ENCODE results near the gene EIF3K.
"Not testable (repeated sequence)": the region's sequence is repeated elsewhere in the genome, so short reads cannot be mapped to it uniquely, and the experiment has no call there.

Gene EIF3K

DNA sequence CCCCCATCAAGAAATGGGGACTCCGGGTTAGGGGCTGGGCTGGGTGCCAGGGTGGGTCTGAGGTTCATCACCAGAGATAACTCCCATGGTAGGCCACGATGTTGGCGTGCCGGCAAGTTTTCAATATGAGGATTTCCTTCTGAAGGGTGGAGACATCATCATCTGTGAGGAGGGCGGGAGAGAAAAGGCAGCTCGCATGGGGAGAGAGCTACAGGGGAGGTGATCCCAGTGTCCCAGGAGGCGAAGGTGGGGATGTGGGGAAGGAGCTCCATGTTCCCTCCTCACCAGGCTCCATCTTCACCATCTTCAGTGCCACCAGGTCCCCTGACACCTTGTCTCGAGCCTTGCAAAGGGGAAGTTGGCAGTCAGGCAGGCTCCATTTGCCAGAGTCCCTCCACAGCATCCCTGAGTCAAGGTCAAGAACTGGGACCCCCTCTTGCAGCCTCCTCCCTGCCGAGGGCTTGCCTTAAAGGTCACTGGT, 1.7 kb upstream of the EIF3K start:
- in situ Hi-C loops (cut with HindIII; ENCODE audit: low sequenced_read_pairs), result no loop called here
- no peak for DNase-seq (ENCODE audit: low read depth, low spot score)
- no peak overlapping the region for H3K4me3 ChIP-seq (ENCODE audit: low read depth, low read length)
- TF ChIP-seq, protein P1, sequence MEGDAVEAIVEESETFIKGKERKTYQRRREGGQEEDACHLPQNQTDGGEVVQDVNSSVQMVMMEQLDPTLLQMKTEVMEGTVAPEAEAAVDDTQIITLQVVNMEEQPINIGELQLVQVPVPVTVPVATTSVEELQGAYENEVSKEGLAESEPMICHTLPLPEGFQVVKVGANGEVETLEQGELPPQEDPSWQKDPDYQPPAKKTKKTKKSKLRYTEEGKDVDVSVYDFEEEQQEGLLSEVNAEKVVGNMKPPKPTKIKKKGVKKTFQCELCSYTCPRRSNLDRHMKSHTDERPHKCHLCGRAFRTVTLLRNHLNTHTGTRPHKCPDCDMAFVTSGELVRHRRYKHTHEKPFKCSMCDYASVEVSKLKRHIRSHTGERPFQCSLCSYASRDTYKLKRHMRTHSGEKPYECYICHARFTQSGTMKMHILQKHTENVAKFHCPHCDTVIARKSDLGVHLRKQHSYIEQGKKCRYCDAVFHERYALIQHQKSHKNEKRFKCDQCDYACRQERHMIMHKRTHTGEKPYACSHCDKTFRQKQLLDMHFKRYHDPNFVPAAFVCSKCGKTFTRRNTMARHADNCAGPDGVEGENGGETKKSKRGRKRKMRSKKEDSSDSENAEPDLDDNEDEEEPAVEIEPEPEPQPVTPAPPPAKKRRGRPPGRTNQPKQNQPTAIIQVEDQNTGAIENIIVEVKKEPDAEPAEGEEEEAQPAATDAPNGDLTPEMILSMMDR (IDR thresholded peaks at IDR 0.05; ENCODE audit: low read depth, low read length), result no peak

DNA sequence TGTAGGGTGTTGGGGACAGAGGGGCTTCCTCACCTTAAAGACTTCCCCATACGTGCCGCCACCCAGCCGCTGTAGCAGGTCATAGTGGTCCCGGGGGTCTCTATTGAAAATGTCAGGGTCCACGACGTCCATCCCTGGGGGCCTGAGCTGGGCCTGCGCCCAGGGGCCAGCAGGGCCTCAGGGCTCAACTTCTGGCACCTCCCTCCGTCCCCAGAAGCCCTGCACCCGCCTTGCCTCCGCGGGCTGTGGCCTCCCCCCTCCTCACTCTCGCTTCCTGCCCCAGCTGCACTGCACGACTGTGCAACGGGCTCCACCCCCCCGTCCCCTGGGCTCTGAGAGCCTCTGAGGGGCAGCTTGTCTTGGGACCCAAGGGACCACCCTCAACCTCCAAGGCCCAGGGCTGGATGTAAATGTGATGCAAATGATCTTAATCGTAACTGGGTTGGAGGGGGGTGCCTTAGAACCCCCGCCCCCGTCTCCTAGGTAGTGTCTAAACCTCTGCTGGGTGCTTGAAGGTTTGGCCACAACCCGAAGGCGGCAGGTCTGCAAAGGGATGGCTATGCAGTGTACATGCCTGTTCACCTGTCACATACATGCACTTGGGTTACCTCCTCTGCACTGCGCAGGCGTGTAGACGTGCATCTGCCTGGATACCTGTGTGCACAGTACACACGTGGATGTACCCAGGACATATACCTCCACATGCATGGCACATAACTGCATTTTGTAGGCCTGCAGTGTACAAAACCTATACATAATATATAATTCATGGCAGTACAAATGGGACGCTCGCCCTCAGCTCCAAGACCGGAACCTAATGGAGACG, 1.0 kb upstream of the EIF3K start, which contains the start of gene MAP4K1:
TSS of gene MAP4K1 (minus strand) at position 190 of the 826 bp plus-strand sequence. CDS start at position 132, 58 bp downstream.
- peak within 1 kb of the TSS; percentile 82 for H3K4me3 ChIP-seq (ENCODE audit: low read depth, low read length)
- in situ Hi-C loops (cut with HindIII; ENCODE audit: low sequenced_read_pairs), result no loop called here
- no peak for DNase-seq (ENCODE audit: low read depth, low spot score)
- TF ChIP-seq, protein P1 (IDR thresholded peaks at IDR 0.05; ENCODE audit: low read depth, low read length), result no peak

GRCh38 chr19:38619361-38620174, 580 bp downstream of the EIF3K start:
- DNase-seq (ENCODE audit: low read depth, low spot score), result no peak
- in situ Hi-C loops (cut with HindIII; ENCODE audit: low sequenced_read_pairs), result no loop called here
- H3K4me3 ChIP-seq (ENCODE audit: low read depth, low read length), result peak overlapping the region; percentile 82
- TF ChIP-seq, protein P1 (IDR thresholded peaks at IDR 0.05; ENCODE audit: low read depth, low read length), result no peak

DNA sequence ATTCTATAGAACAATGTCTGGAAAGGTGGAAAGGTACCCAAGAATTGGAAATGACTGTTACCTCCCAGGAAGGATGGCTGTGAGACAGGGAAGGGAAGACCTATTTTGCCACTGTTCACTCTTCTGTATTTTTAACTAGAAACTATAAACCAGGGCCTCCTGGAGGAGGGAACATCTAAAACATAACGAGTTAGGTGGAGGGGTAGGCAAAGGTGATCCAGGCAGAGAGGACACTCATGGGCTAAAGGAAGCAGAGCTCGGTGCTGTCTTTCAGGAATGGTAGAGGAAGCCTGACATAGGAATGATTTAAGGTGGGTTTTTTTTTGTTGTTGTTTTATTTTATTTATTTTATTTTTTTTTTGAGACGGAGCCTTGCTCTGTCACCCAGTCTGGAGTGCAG, 5.8 kb downstream of the EIF3K start:
- H3K4me3 ChIP-seq (ENCODE audit: low read depth, low read length), result no peak overlapping the region
- in situ Hi-C loops (cut with HindIII; ENCODE audit: low sequenced_read_pairs), result no loop called here
- DNase-seq (ENCODE audit: low read depth, low spot score), result no peak
- TF ChIP-seq, protein P1 (IDR thresholded peaks at IDR 0.05; ENCODE audit: low read depth, low read length), result no peak

DNA sequence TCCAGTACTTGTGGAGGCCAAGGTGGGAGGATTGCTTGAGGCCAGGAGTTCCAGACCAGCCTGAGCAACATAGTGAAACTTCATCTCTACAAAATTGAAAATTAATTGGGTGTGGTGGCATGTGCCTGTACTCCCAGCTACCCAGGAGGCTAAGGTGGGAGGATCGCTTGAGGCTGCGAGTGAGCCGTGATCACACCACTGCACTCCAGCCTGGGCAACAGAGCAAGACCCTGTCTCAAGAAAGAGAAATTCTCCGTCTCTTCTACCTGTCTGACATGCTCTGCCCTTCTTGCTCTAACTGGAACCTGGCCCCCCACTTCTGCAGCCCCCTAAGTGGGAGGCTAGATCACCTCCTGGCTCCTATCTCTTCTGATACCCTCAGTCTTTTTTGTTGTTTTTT, 7.4 kb downstream of the EIF3K start:
- no peak for DNase-seq (ENCODE audit: low read depth, low spot score)
- in situ Hi-C loops (cut with HindIII; ENCODE audit: low sequenced_read_pairs), result no loop called here
- TF ChIP-seq, protein P1 (IDR thresholded peaks at IDR 0.05; ENCODE audit: low read depth, low read length), result no peak
- H3K4me3 ChIP-seq (ENCODE audit: low read depth, low read length), result no peak overlapping the region

GRCh38 chr19:38629568-38629967, 10.6 kb downstream of the EIF3K start:
- DNase-seq (ENCODE audit: low read depth, low spot score), result no peak
- TF ChIP-seq, protein P1 (IDR thresholded peaks at IDR 0.05; ENCODE audit: low read depth, low read length), result no peak
- no peak overlapping the region for H3K4me3 ChIP-seq (ENCODE audit: low read depth, low read length)
- in situ Hi-C loops (cut with HindIII; ENCODE audit: low sequenced_read_pairs), result no loop called here

DNA sequence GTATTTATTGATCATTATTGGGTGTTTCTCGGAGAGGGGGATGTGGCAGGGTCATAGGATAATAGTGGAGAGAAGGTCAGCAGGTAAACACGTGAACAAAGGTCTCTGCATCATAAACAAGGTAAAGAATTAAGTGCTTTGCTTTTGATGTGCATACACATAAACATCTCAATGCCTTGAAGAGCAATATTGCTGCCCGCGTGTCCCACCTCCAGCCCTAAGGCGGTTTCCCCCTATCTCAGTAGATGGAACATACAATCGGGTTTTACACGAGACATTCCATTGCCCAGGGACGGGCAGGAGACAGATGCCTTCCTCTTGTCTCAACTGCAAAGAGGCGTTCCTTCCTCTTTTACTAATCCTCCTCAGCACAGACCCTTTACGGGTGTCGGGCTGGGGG, 12.3 kb downstream of the EIF3K start:
- DNase-seq (ENCODE audit: low read depth, low spot score); H3K4me3 ChIP-seq (ENCODE audit: low read depth, low read length); in situ Hi-C loops (cut with HindIII; ENCODE audit: low sequenced_read_pairs): not testable (repeated sequence)

DNA sequence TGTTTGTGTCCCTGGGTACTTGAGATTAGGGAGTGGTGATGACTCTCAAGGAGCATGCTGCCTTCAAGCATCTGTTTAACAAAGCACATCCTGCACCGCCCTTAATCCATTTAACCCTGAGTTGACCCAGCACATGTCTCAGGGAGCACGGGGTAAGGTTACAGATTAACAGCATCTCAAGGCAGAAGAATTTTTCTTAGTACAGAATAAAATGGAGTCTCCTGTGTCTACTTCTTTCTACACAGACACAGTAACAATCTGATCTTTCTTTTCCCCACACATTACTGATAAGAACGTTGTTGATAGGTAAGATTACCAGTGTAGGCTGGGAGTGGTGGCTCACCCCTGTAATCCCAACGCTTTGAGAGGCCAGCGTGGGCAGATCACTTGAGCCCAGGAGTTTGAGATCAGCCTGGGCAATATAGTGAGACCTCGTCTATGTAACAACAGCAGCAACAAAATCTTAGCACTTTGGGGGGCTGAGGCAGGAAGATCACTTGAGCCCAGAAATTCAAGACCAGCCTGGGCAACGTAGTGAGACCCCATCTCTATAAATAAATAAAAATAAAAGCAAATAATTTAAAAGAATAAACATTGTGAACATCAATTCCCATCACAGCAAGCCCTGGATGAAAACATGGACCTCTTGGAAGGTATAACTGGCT, 13.0 kb downstream of the EIF3K start:
- H3K4me3 ChIP-seq (ENCODE audit: low read depth, low read length); in situ Hi-C loops (cut with HindIII; ENCODE audit: low sequenced_read_pairs); DNase-seq (ENCODE audit: low read depth, low spot score): not testable (repeated sequence)
